H9 (cell line): ENCODE data around the gene AFF1. TPM values are rescaled to one million over a fixed set of nuclear protein-coding genes. Genes with fewer than 3 reads are reported as not detected.

ENCODE experiments used
- DNase-seq: peaks from one replicate; pipeline ENCODE4 v3.0.0-alpha.2; 2017
- H2AFZ ChIP-seq: one replicate; pipeline ENCODE4 v1.6.1; 2013; ENCODE audit warnings: mild to moderate bottlenecking, low read length, control low read depth, moderate library complexity
- H2AK5ac ChIP-seq: 2 replicates; pipeline ENCODE4 v1.6.1; 2013; ENCODE audit warnings: low read length, control low read depth, mixed read lengths; ENCODE audit not compliant: insufficient read length
- H2BK120ac ChIP-seq: one replicate; pipeline ENCODE4 v1.6.1; 2013; ENCODE audit warnings: low read depth, mild to moderate bottlenecking, low read length, control low read depth, inconsistent platforms; ENCODE audit not compliant: poor library complexity, severe bottlenecking
- H2BK12ac ChIP-seq: 2 replicates; pipeline ENCODE4 v1.6.1; 2013; ENCODE audit warnings: low read length, control low read depth, mixed read lengths, low read depth; ENCODE audit not compliant: insufficient read length
- H2BK15ac ChIP-seq: 2 replicates; pipeline ENCODE4 v1.6.1; 2013; ENCODE audit warnings: low read depth, low read length, control low read depth
- H2BK20ac ChIP-seq: one replicate; pipeline ENCODE4 v1.6.1; 2013; ENCODE audit warnings: low read depth, mild to moderate bottlenecking, low read length, control low read depth, inconsistent platforms; ENCODE audit not compliant: poor library complexity, severe bottlenecking
- H2BK5ac ChIP-seq: 2 replicates; pipeline ENCODE4 v1.6.1; 2013; ENCODE audit warnings: low read length, control low read depth, mixed read lengths; ENCODE audit not compliant: insufficient read length
- H3K14ac ChIP-seq: 2 replicates; pipeline ENCODE4 v1.6.1; 2013; ENCODE audit warnings: low read length, control low read depth; ENCODE audit not compliant: insufficient read depth
- H3K18ac ChIP-seq: 2 replicates; pipeline ENCODE4 v1.6.1; 2013; ENCODE audit warnings: low read depth, mild to moderate bottlenecking, mixed read lengths, low read length, control low read depth; ENCODE audit not compliant: insufficient read length
- H3K23ac ChIP-seq: 2 replicates; pipeline ENCODE4 v1.6.1; 2013; ENCODE audit warnings: low read length, control low read depth, mixed read lengths, low read depth; ENCODE audit not compliant: insufficient read length
- H3K23me2 ChIP-seq: 2 replicates; pipeline ENCODE4 v1.6.1; 2013; ENCODE audit warnings: low read depth, mild to moderate bottlenecking, mixed read lengths, low read length, control low read depth; ENCODE audit not compliant: insufficient read length, poor library complexity, severe bottlenecking
- H3K27ac ChIP-seq: 2 replicates; pipeline ENCODE4 v1.5.1; 2013; ENCODE audit warnings: low read length, control low read depth, mixed read lengths, low read depth; ENCODE audit not compliant: insufficient read length
- H3K27me3 ChIP-seq: 2 replicates; pipeline ENCODE4 v1.6.1; 2013; ENCODE audit warnings: low read length, control low read depth, inconsistent platforms; ENCODE audit not compliant: insufficient read depth
- H3K4ac ChIP-seq: 2 replicates; pipeline ENCODE4 v1.6.1; 2013; ENCODE audit warnings: low read depth, mild to moderate bottlenecking, control low read depth, inconsistent platforms, low read length, moderate library complexity
- H3K4me1 ChIP-seq: 2 replicates; pipeline ENCODE4 v1.6.1; 2013; ENCODE audit warnings: low read length, control low read depth, inconsistent platforms; ENCODE audit not compliant: insufficient read depth
- H3K4me2 ChIP-seq: 2 replicates; pipeline ENCODE4 v1.6.1; 2013; ENCODE audit warnings: low read length, control low read depth, mixed read lengths; ENCODE audit not compliant: insufficient read length, insufficient read depth
- H3K56ac ChIP-seq: 2 replicates; pipeline ENCODE4 v1.6.1; 2013; ENCODE audit warnings: low read depth, mild to moderate bottlenecking, mixed read lengths, low read length, control low read depth; ENCODE audit not compliant: insufficient read length
- H3K79me1 ChIP-seq: 2 replicates; pipeline ENCODE4 v1.6.1; 2013; ENCODE audit warnings: low read depth, mild to moderate bottlenecking, moderate library complexity, low read length, control low read depth, inconsistent platforms; ENCODE audit not compliant: insufficient read depth, poor library complexity, severe bottlenecking
- H3K79me2 ChIP-seq: 2 replicates; pipeline ENCODE4 v1.6.1; 2013; ENCODE audit warnings: low read length, control low read depth, inconsistent platforms; ENCODE audit not compliant: insufficient read depth
- H3K9ac ChIP-seq: 2 replicates; pipeline ENCODE4 v1.6.1; 2013; ENCODE audit warnings: low read length, control low read depth, mixed read lengths; ENCODE audit not compliant: insufficient read length; ENCODE audit errors: extremely low read depth
- H3K9me3 ChIP-seq: one replicate; pipeline ENCODE4 v1.6.1; 2013; ENCODE audit warnings: low read depth, low read length, inconsistent platforms; ENCODE audit not compliant: control insufficient read depth
- H3T11ph ChIP-seq: one replicate; pipeline ENCODE4 v1.6.1; 2013; ENCODE audit warnings: mild to moderate bottlenecking, low read length, control low read depth, inconsistent platforms
- H4K20me1 ChIP-seq: one replicate; pipeline ENCODE4 v1.6.1; 2013; ENCODE audit not compliant: control insufficient read depth, insufficient read length, insufficient read depth
- H4K5ac ChIP-seq: 2 replicates; pipeline ENCODE4 v1.6.1; 2013; ENCODE audit warnings: low read depth, mild to moderate bottlenecking, mixed read lengths, low read length, control low read depth; ENCODE audit not compliant: insufficient read length
- H4K8ac ChIP-seq: replicated peaks from 2 replicates; pipeline ENCODE4 v1.6.1; 2013; ENCODE audit warnings: low read length, control low read depth, mixed read lengths, low read depth; ENCODE audit not compliant: insufficient read length
- H4K91ac ChIP-seq: 2 replicates; pipeline ENCODE4 v1.6.1; 2013; ENCODE audit warnings: low read depth, mild to moderate bottlenecking, moderate library complexity, mixed read lengths, low read length, control low read depth; ENCODE audit not compliant: insufficient read length
- H3K27ac Mint-ChIP-seq, 3 experiments: 2 replicates in 2 of 3; 3 replicates in 1 of 3; pipeline ENCODE4 v1.8.0; 2020 to 2021; ENCODE audit warnings: mixed read lengths in 3 of 3, mild to moderate bottlenecking in 1 of 3, moderate library complexity in 1 of 3
- H3K27me3 Mint-ChIP-seq: 2 replicates; pipeline ENCODE4 v1.8.0; 2021; ENCODE audit warnings: low read depth, mild to moderate bottlenecking, moderate library complexity, mixed read lengths
- H3K36me3 Mint-ChIP-seq, 3 experiments: 2 replicates in 2 of 3; 3 replicates in 1 of 3; pipeline ENCODE4 v1.8.0; 2020 to 2021; ENCODE audit warnings: low read depth in 3 of 3, mixed read lengths in 3 of 3; ENCODE audit not compliant: insufficient read depth in 1 of 3
- H3K4me1 Mint-ChIP-seq, 2 experiments: 2 replicates each; pipeline ENCODE4 v1.8.0; 2020; ENCODE audit warnings: mixed read lengths in 2 of 2
- H3K4me3 Mint-ChIP-seq, 2 experiments: 2 replicates in 1 of 2; 3 replicates in 1 of 2; pipeline ENCODE4 v1.8.0; 2020 to 2021; ENCODE audit warnings: mild to moderate bottlenecking in 2 of 2, mixed read lengths in 2 of 2, moderate library complexity in 1 of 2
- H3K9me3 Mint-ChIP-seq, 2 experiments: 2 replicates in 1 of 2; 3 replicates in 1 of 2; pipeline ENCODE4 v1.8.0; 2020; ENCODE audit warnings: mild to moderate bottlenecking in 2 of 2, mixed read lengths in 2 of 2, moderate library complexity in 1 of 2
- CTCF ChIP-seq: fragments of 200-600 bp; sonication (generic); conservative IDR thresholded peaks from 3 replicates; pipeline ENCODE4 v1.8.0; 2021; ENCODE audit warnings: antibody characterized with exemption, mild to moderate bottlenecking
- WGBS: extraction: QIAGEN DNeasy Blood & Tissue Kit; methylation state at CpG from one replicate; pipeline ENCODE4 v1.1.7; 2013; ENCODE audit warnings: missing lambda C conversion rate, low lambda C conversion rate, mixed read lengths; ENCODE audit not compliant: insufficient read length; ENCODE audit errors: extremely low coverage; 5-methylcytosine and 5-hydroxymethylcytosine counted together
- total RNA-seq: library from RNA; stranded (reverse); gene quantifications from 2 replicates; pipeline ENCODE4 v1.2.1, GENCODE V29; 2021

AFF1 gene
- total RNA-seq, 1 experiment from 2014 or later = 74.5 TPM

- H3K27me3 ChIP-seq = no peaks in the 10 kb centered on the region
- Mint-ChIP-seq H3K27ac (no peak overlapping the region), H3K9me3 (no peaks in the 10 kb centered on the region), H3K27me3 (no peaks in the 10 kb centered on the region), H3K4me1 (peaks cover 9 to 23% of the 10 kb centered on the region in 2 experiments), H3K36me3 (peaks cover 1 to 11% (median 9%) of the 10 kb centered on the region in 3 experiments; a peak in 6 of 7 replicates), H3K4me3 (no peak overlapping the region)
- no peak overlapping the region for H3T11ph ChIP-seq
- TF ChIP-seq CTCF = no peak
- H4K20me1 ChIP-seq = peaks cover 7% of the 10 kb centered on the region
- H4K5ac ChIP-seq = no peak overlapping the region
- H3K4me1 ChIP-seq = peaks cover 4% of the 10 kb centered on the region; the same call in 1 of the 2 replicates
- H3K14ac ChIP-seq = no peak overlapping the region
- H3K4me2 ChIP-seq = no peak overlapping the region
- no peak overlapping the region for H3K9ac ChIP-seq
- no peak overlapping the region for H2BK5ac ChIP-seq
- H4K8ac ChIP-seq = no peak overlapping the region
- no peaks in the 10 kb centered on the region for H3K9me3 ChIP-seq
- peaks cover 2% of the 10 kb centered on the region; the same call in 1 of the 2 replicates for H3K79me2 ChIP-seq
- WGBS = no CpG with 5 or more reads among the region's 2 CpGs
- H3K79me1 ChIP-seq = peaks cover 9% of the 10 kb centered on the region
- no peak overlapping the region for H4K91ac ChIP-seq
- H3K23ac ChIP-seq = no peak overlapping the region
- no peak overlapping the region for H2BK120ac ChIP-seq
- no peak overlapping the region for H2AFZ ChIP-seq
- H3K23me2 ChIP-seq = no peaks in the 10 kb centered on the region
- no peak for DNase-seq
- H2BK15ac ChIP-seq = no peak overlapping the region
- H2AK5ac ChIP-seq = no peak overlapping the region
- H2BK20ac ChIP-seq = no peak overlapping the region
- H2BK12ac ChIP-seq = no peak overlapping the region
- H3K56ac ChIP-seq = no peak overlapping the region
- H3K4ac ChIP-seq = no peak overlapping the region
- H3K27ac ChIP-seq = no peak overlapping the region
- H3K18ac ChIP-seq = no peak overlapping the region
These were observed 132.5 kb downstream of the AFF1 start for GRCh38 chr4:87067124-87067885.
